ENCODE measurements around the gene MARS1.

MARS1 gene

GRCh38 chr12:57470286-57470969 lies 17.4 kb upstream of the MARS1 start:
- H3K27ac ChIP-seq (ENCODE audit: low read length): no peak overlapping the region
- H3K4me1 ChIP-seq (ENCODE audit: low read length): no peaks in the 10 kb centered on the region
- no peak overlapping the region for H3K9ac ChIP-seq (ENCODE audit: low read length)
- H3K27me3 ChIP-seq (ENCODE audit: low read depth, low read length): 0 out of 2 replicates have a peak, but pooled peaks cover 3% of the 10 kb centered on the region
- H3K4me2 ChIP-seq (ENCODE audit: low read length): no peak overlapping the region
- no peaks in the 10 kb centered on the region for H3K79me2 ChIP-seq (ENCODE audit: low read length)
- H3K9me3 ChIP-seq (ENCODE audit: insufficient read depth, low read length): no peaks in the 10 kb centered on the region
- H2AFZ ChIP-seq (ENCODE audit: low read depth, low read length): no peak overlapping the region
- H3K4me3 ChIP-seq (ENCODE audit: low read length): no peak overlapping the region
- TF ChIP-seq EZH2phosphoT487 (IDR thresholded peaks at IDR 0.05; ENCODE audit: low read depth): no peak
- no peak for TF ChIP-seq CTCF (IDR thresholded peaks at IDR 0.05; ENCODE audit: low read depth, low read length)
- H3K36me3 ChIP-seq (replicated peaks; ENCODE audit: low read depth, low read length): no peaks in the 10 kb centered on the region
- H4K20me1 ChIP-seq (ENCODE audit: insufficient read depth, low read length): no peaks in the 10 kb centered on the region

GRCh38 chr12:57470970-57471656 lies 16.8 kb upstream of the MARS1 start:
- H3K4me3 ChIP-seq (ENCODE audit: low read length): no peak overlapping the region
- no peak overlapping the region for H2AFZ ChIP-seq (ENCODE audit: low read depth, low read length)
- no peaks in the 10 kb centered on the region for H3K4me1 ChIP-seq (ENCODE audit: low read length)
- H3K27me3 ChIP-seq (ENCODE audit: low read depth, low read length): 0 out of 2 replicates have a peak, but pooled peaks cover 3% of the 10 kb centered on the region
- H3K9me3 ChIP-seq (ENCODE audit: insufficient read depth, low read length): no peaks in the 10 kb centered on the region
- H3K27ac ChIP-seq (ENCODE audit: low read length): no peak overlapping the region
- H3K79me2 ChIP-seq (ENCODE audit: low read length): no peaks in the 10 kb centered on the region
- H3K36me3 ChIP-seq (replicated peaks; ENCODE audit: low read depth, low read length): no peaks in the 10 kb centered on the region
- H4K20me1 ChIP-seq (ENCODE audit: insufficient read depth, low read length): no peaks in the 10 kb centered on the region
- no peak overlapping the region for H3K4me2 ChIP-seq (ENCODE audit: low read length)
- no peak overlapping the region for H3K9ac ChIP-seq (ENCODE audit: low read length)
- TF ChIP-seq CTCF (IDR thresholded peaks at IDR 0.05; ENCODE audit: low read depth, low read length) (no peak), EZH2phosphoT487 (IDR thresholded peaks at IDR 0.05; ENCODE audit: low read depth) (no peak)

- H3K79me2 ChIP-seq (ENCODE audit: low read length): no peaks in the 10 kb centered on the region
- TF ChIP-seq EZH2phosphoT487 (IDR thresholded peaks at IDR 0.05; ENCODE audit: low read depth) (no peak), CTCF (IDR thresholded peaks at IDR 0.05; ENCODE audit: low read depth, low read length) (no peak)
- no peak overlapping the region for H3K27ac ChIP-seq (ENCODE audit: low read length)
- 0 out of 2 replicates have a peak, but pooled peaks cover 3% of the 10 kb centered on the region for H3K27me3 ChIP-seq (ENCODE audit: low read depth, low read length)
- no peak overlapping the region for H3K4me3 ChIP-seq (ENCODE audit: low read length)
- peaks cover 3% of the 10 kb centered on the region; the same call in 1 of the 2 replicates for H3K4me1 ChIP-seq (ENCODE audit: low read length)
- no peaks in the 10 kb centered on the region for H3K9me3 ChIP-seq (ENCODE audit: insufficient read depth, low read length)
- no peak overlapping the region for H3K9ac ChIP-seq (ENCODE audit: low read length)
- H3K36me3 ChIP-seq (replicated peaks; ENCODE audit: low read depth, low read length): no peaks in the 10 kb centered on the region
- no peak overlapping the region for H2AFZ ChIP-seq (ENCODE audit: low read depth, low read length)
- H4K20me1 ChIP-seq (ENCODE audit: insufficient read depth, low read length): no peaks in the 10 kb centered on the region
- no peak overlapping the region for H3K4me2 ChIP-seq (ENCODE audit: low read length)
Observed at GRCh38 chr12:57471661-57472060, 16.2 kb upstream of the MARS1 start.

GRCh38 chr12:57472391-57472790 lies 15.5 kb upstream of the MARS1 start:
- Histone ChIP-seq H3K9ac (ENCODE audit: low read length) (no peak overlapping the region), H3K9me3 (ENCODE audit: insufficient read depth, low read length) (no peaks in the 10 kb centered on the region), H3K79me2 (ENCODE audit: low read length) (no peaks in the 10 kb centered on the region), H3K4me3 (ENCODE audit: low read length) (no peak overlapping the region), H4K20me1 (ENCODE audit: insufficient read depth, low read length) (no peaks in the 10 kb centered on the region), H3K36me3 (replicated peaks; ENCODE audit: low read depth, low read length) (no peaks in the 10 kb centered on the region), H3K4me1 (ENCODE audit: low read length) (peaks cover 10% of the 10 kb centered on the region), H2AFZ (ENCODE audit: low read depth, low read length) (no peak overlapping the region), H3K27me3 (ENCODE audit: low read depth, low read length) (no peaks in the 10 kb centered on the region), H3K4me2 (ENCODE audit: low read length) (no peak overlapping the region), H3K27ac (ENCODE audit: low read length) (no peak overlapping the region)
- TF ChIP-seq CTCF (IDR thresholded peaks at IDR 0.05; ENCODE audit: low read depth, low read length): no peak
- TF ChIP-seq EZH2phosphoT487 (IDR thresholded peaks at IDR 0.05; ENCODE audit: low read depth): no peak

All from OCI-LY3 (cell line).